Measurements from ENCODE around the gene SYPL1.

GRCh38 chr7:106119719-106120118, 7.6 kb upstream of the SYPL1 start:
- TF ChIP-seq POLR2A (IDR thresholded peaks at IDR 0.05) (no peak), CTCF (IDR thresholded peaks at IDR 0.05) (no peak)
